PC-9 (cell line): ENCODE measurements around the gene MBNL2. TPM values are rescaled to one million over a fixed set of nuclear protein-coding genes. Genes with fewer than 3 reads are reported as not detected.
A peak's percentile ranks its signal among the peaks of the same experiment; 100 is the strongest.

Source experiments
- BruUV-seq: library from RNA; stranded (reverse); fragments of 400-500 nt; replicated peaks from 2 replicates; lab custom pipeline; 2021; lab: Mats Ljungman, UMichigan
- CTCF ChIA-PET: fragments of 300-600 bp; sonication (Branson Sonifier 250); formaldehyde crosslinking; loops from one replicate; lab custom pipeline; 2022; ENCODE audit warnings: antibody characterized with exemption; lab: Charles Lee
- POLR2A ChIA-PET: fragments of 300-600 bp; sonication (Branson Sonifier 250); formaldehyde crosslinking; loops from one replicate; lab custom pipeline; 2022; ENCODE audit warnings: antibody characterized with exemption; ENCODE audit not compliant: unreplicated experiment; lab: Charles Lee
- DNase-seq, 2 experiments: peaks; one replicate each; pipeline versions ENCODE4 v3.0.0 to v3.0.0-alpha.2; 2015 to 2022; ENCODE audit warnings: mixed read lengths in 1 of 2
- H2AFZ ChIP-seq: fragments of 200-600 bp; sonication (generic); 2 replicates; pipeline ENCODE4 v1.8.1; 2017; ENCODE audit warnings: antibody characterized with exemption
- H3F3A ChIP-seq: fragments of 200-600 bp; sonication (generic); 2 replicates; pipeline ENCODE4 v1.8.1; 2017; ENCODE audit warnings: antibody characterized with exemption, mild to moderate bottlenecking, low read depth; ENCODE audit not compliant: insufficient read depth
- H3K27ac ChIP-seq: fragments of 200-600 bp; sonication (generic); 2 replicates; pipeline ENCODE4 v1.6.1; 2016; ENCODE audit warnings: mixed run types
- H3K27me3 ChIP-seq: fragments of 200-600 bp; sonication (generic); 2 replicates; pipeline ENCODE4 v1.6.1; 2016; ENCODE audit warnings: low read depth, mixed run types; ENCODE audit not compliant: insufficient read depth
- H3K36me3 ChIP-seq: fragments of 200-600 bp; sonication (generic); 2 replicates; pipeline ENCODE4 v1.6.1; 2016; ENCODE audit warnings: low read depth, mixed run types
- H3K4me1 ChIP-seq: fragments of 200-600 bp; sonication (generic); replicated peaks from 2 replicates; pipeline ENCODE4 v1.6.1; 2016; ENCODE audit warnings: mixed run types; ENCODE audit not compliant: insufficient read depth
- H3K4me2 ChIP-seq: fragments of 200-600 bp; sonication (generic); 2 replicates; pipeline ENCODE4 v1.6.1; 2017; ENCODE audit warnings: mixed run types
- H3K4me3 ChIP-seq: fragments of 200-600 bp; sonication (generic); 2 replicates; pipeline ENCODE4 v1.6.1; 2016; ENCODE audit warnings: mixed run types
- H3K79me2 ChIP-seq: fragments of 200-600 bp; sonication (generic); 2 replicates; pipeline ENCODE4 v1.6.1; 2017; ENCODE audit warnings: low read depth, mixed run types
- H3K9me2 ChIP-seq: fragments of 200-600 bp; sonication (generic); 2 replicates; pipeline ENCODE4 v1.8.1; 2017; ENCODE audit warnings: mild to moderate bottlenecking; ENCODE audit not compliant: insufficient read depth
- H3K9me3 ChIP-seq: fragments of 200-600 bp; sonication (generic); 2 replicates; pipeline ENCODE4 v1.8.1; 2016; ENCODE audit warnings: low read depth; ENCODE audit not compliant: insufficient read depth
- H4K20me1 ChIP-seq: fragments of 200-600 bp; sonication (generic); 2 replicates; pipeline ENCODE4 v1.8.1; 2017; ENCODE audit not compliant: insufficient read depth
- CTCF ChIP-seq: fragments of 200-600 bp; sonication (generic); conservative IDR thresholded peaks from 2 replicates; pipeline ENCODE4 v1.6.1; 2017; ENCODE audit warnings: mixed run types, antibody characterized with exemption, mild to moderate bottlenecking, moderate library complexity
- EZH2 ChIP-seq: fragments of 200-600 bp; sonication (generic); IDR thresholded peaks from 2 replicates; pipeline ENCODE4 v1.8.0; 2017; ENCODE audit warnings: antibody characterized with exemption, low read depth
- intact Hi-C: fragments of 100-400 bp; cut with micrococcal nuclease; formaldehyde crosslinking; loops from one replicate; pipeline ENCODE4 v1.10.0; 2022; ENCODE audit not compliant: unreplicated experiment
- total RNA-seq: library from RNA; stranded (reverse); gene quantifications from 2 replicates; pipeline ENCODE4 v1.2.3, GENCODE V29; 2021

MBNL2 gene
- total RNA-seq, 1 experiment from 2014 or later, result 91.3 TPM

GRCh38 chr13:97435794-97436193, 213.7 kb downstream of the MBNL2 start:
- no peak for DNase-seq
- TF ChIP-seq CTCF (no peak), EZH2 (no peak)
- Histone ChIP-seq H3K4me1 (peaks cover 25% of the 10 kb centered on the region), H3K4me2 (peak overlapping the region; percentile 85), H3F3A (peaks cover 12% of the 10 kb centered on the region), H3K9me3 (no peaks in the 10 kb centered on the region), H3K27ac (no peak overlapping the region), H3K36me3 (no peaks in the 10 kb centered on the region), H3K27me3 (no peaks in the 10 kb centered on the region), H4K20me1 (no peaks in the 10 kb centered on the region; the same call in 1 of the 2 replicates), H3K79me2 (peaks cover 28% of the 10 kb centered on the region), H2AFZ (no peak overlapping the region), H3K4me3 (peak overlapping the region; percentile 95; the same call in 1 of the 2 replicates), H3K9me2 (no peaks in the 10 kb centered on the region)
- no TSS peak for BruUV-seq
- POLR2A ChIA-PET, result no interaction called here
- intact Hi-C loops, result loop anchor here (10.0 kb wide), 1 partner anchor 139 kb away; no protein-coding TSS in a partner anchor
- CTCF ChIA-PET, result interaction anchor here (0.6 kb wide), 1 partner anchor 310 kb away, joined by 6 read pairs; no protein-coding TSS in a partner anchor

GRCh38 chr13:97436845-97437244, 214.7 kb downstream of the MBNL2 start:
- peaks cover 24% of the 10 kb centered on the region for H3K79me2 ChIP-seq
- H3K4me1 ChIP-seq, result peaks cover 21% of the 10 kb centered on the region
- no peaks in the 10 kb centered on the region for H3K9me3 ChIP-seq
- no peaks in the 10 kb centered on the region for H3K27me3 ChIP-seq
- no TSS peak for BruUV-seq
- no peak for DNase-seq
- CTCF ChIA-PET, result no interaction called here
- no peak overlapping the region for H2AFZ ChIP-seq
- no peak overlapping the region for H3K27ac ChIP-seq
- POLR2A ChIA-PET, result no interaction called here
- TF ChIP-seq EZH2 (no peak), CTCF (no peak)
- no peak overlapping the region for H3K4me3 ChIP-seq
- H3K9me2 ChIP-seq, result no peaks in the 10 kb centered on the region
- no peaks in the 10 kb centered on the region for H3K36me3 ChIP-seq
- intact Hi-C loops, result loop anchor here (10.0 kb wide), 1 partner anchor 138 kb away; no protein-coding TSS in a partner anchor
- H3F3A ChIP-seq, result peaks cover 12% of the 10 kb centered on the region
- H4K20me1 ChIP-seq, result no peaks in the 10 kb centered on the region; the same call in 1 of the 2 replicates
- no peak overlapping the region; the same call in 1 of the 2 replicates for H3K4me2 ChIP-seq

- Histone ChIP-seq H3K9me3 (no peaks in the 10 kb centered on the region), H3K27me3 (no peaks in the 10 kb centered on the region), H3K4me2 (no peak overlapping the region), H3K27ac (no peak overlapping the region), H4K20me1 (no peaks in the 10 kb centered on the region; the same call in 1 of the 2 replicates), H2AFZ (no peak overlapping the region), H3F3A (peaks cover 9% of the 10 kb centered on the region), H3K79me2 (peaks cover 24% of the 10 kb centered on the region), H3K4me1 (peaks cover 17% of the 10 kb centered on the region), H3K4me3 (no peak overlapping the region), H3K9me2 (no peaks in the 10 kb centered on the region), H3K36me3 (no peaks in the 10 kb centered on the region)
- CTCF ChIA-PET, result no interaction called here
- POLR2A ChIA-PET, result no interaction called here
- intact Hi-C loops, result loop anchor here (10.0 kb wide), 1 partner anchor 137 kb away; no protein-coding TSS in a partner anchor
- no TSS peak for BruUV-seq
- DNase-seq, result no peak
- TF ChIP-seq CTCF (no peak), EZH2 (no peak)
These were observed 215.6 kb downstream of the MBNL2 start for GRCh38 chr13:97437729-97438128.
